Sigmoid colon (tissue), 7 donors: ENCODE results near the gene JAKMIP3. TPM values are rescaled to one million over a fixed set of nuclear protein-coding genes. Genes with fewer than 3 reads are reported as not detected.

Source experiments
- DNase-seq: peaks from one replicate; pipeline ENCODE4 v3.0.0-alpha.2; 2019
- H3K27ac ChIP-seq, 4 donors: fragments of 200-600 bp; sonication (generic); one replicate each; pipeline ENCODE4 v1.5.1; 2016 to 2019; ENCODE audit warnings: mild to moderate bottlenecking in 1 of 4
- H3K27me3 ChIP-seq, 3 donors: fragments of 200-600 bp; sonication (generic); one replicate each; pipeline ENCODE4 v1.5.1; 2019; ENCODE audit warnings: mild to moderate bottlenecking in 1 of 3
- H3K36me3 ChIP-seq, 4 donors: fragments of 200-600 bp; sonication (generic); one replicate each; pipeline ENCODE4 v1.5.1; 2016 to 2019
- H3K4me1 ChIP-seq, 4 donors: fragments of 200-600 bp; sonication (generic); one replicate each; pipeline ENCODE4 v1.5.1; 2017 to 2019
- H3K4me3 ChIP-seq, 4 donors: fragments of 200-600 bp; sonication (generic); one replicate each; pipeline ENCODE4 v1.5.1; 2017 to 2019; ENCODE audit warnings: mild to moderate bottlenecking in 2 of 4, moderate library complexity in 1 of 4
- H3K9me3 ChIP-seq, 4 donors: fragments of 200-600 bp in 3 of 4; sonication (generic) in 3 of 4; one replicate each; pipeline versions ENCODE4 v1.5.1 to v1.6.1; 2013 to 2019
- EP300 ChIP-seq, 4 donors: sonication (generic); formaldehyde crosslinking; IDR thresholded peaks; one replicate each; pipeline ENCODE4 v1.6.1; 2017; ENCODE audit warnings: antibody characterized with exemption in 4 of 4
- POLR2A ChIP-seq, 2 donors: fragments of 450-650 bp; IDR thresholded peaks; one replicate each; pipeline ENCODE4 v1.6.1; 2016; ENCODE audit warnings: antibody characterized with exemption in 2 of 2, mild to moderate bottlenecking in 2 of 2, moderate library complexity in 2 of 2
- POLR2AphosphoS5 ChIP-seq, 4 donors: sonication (generic); formaldehyde crosslinking; IDR thresholded peaks; one replicate each; pipeline ENCODE4 v1.6.1; 2017; ENCODE audit warnings: antibody characterized with exemption in 4 of 4
- whole genome bisulfite sequencing, 2 donors: extraction: QIAGEN DNeasy Blood & Tissue Kit; methylation state at CpG; one replicate each; pipeline ENCODE4 v1.1.7; 2013; 5-methylcytosine and 5-hydroxymethylcytosine counted together
- intact Hi-C: fragments of 100-400 bp; cut with DNase I; formaldehyde crosslinking; loops from one replicate; pipeline ENCODE4 v1.15.1; 2023
- polyA plus RNA-seq, 3 donors: library from polyadenylated mRNA; stranded (reverse); fragments of 200-250 nt; gene quantifications; one replicate each; pipeline ENCODE4 v1.2.3, GENCODE V29; 2013
- total RNA-seq, 4 donors: library from RNA; depleted of rRNA; stranded (reverse); fragments of >200 nt; gene quantifications; one replicate each; pipeline ENCODE4 v1.1.0, GENCODE V29; 2016
- TF ChIP-seq, protein P1 (sequence below), 4 experiments: fragments of 450-650 bp in 3 of 4; fragments of 200-600 bp in 1 of 4; IDR thresholded peaks; one replicate each; pipeline ENCODE4 v1.5.1; 2016 to 2019; ENCODE audit warnings: antibody characterized with exemption in 4 of 4, mild to moderate bottlenecking in 3 of 4, moderate library complexity in 2 of 4
- donor health status: healthy with polysubstance abuse.
- donor health status: Bipolar disorder and iron deficiency.
- donor health status: healthy.

The JAKMIP3 gene
- total and polyA plus RNA-seq, 7 donors: 0.22 to 3.0 (median 0.71) TPM; not detected in 2

DNA sequence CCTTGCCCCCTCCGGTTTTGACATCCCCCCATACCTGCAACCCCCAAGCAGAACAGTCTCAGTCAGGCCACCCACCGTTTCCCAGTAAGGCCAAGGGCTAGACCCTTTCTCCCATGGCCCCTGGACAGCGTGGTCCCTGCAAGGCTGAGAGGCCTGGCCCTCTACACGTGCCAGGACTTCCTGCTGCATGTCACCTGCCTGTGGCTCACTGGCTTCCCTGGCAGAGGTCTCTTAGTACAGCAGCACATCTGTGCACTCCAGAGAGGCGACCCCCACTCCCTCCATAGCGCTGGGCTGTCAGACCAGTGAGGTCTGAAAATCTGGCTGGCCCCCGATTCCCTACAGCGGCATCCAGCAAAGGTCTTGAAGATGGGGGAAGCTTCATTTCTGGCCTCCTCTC is 26.4 kb upstream of the JAKMIP3 start:
- 67 to 78% methylated on average over 8 of the region's 8 CpGs for WGBS, 2 donors
- H3K27me3 ChIP-seq: peaks cover 0 to 38% (median 15%) of the 10 kb centered on the region in 3 donors
- intact Hi-C loops: no loop called here
- no peak for DNase-seq
- H3K27ac ChIP-seq: no peak overlapping the region
- H3K9me3 ChIP-seq: no peaks in the 10 kb centered on the region
- TF ChIP-seq, protein P1, sequence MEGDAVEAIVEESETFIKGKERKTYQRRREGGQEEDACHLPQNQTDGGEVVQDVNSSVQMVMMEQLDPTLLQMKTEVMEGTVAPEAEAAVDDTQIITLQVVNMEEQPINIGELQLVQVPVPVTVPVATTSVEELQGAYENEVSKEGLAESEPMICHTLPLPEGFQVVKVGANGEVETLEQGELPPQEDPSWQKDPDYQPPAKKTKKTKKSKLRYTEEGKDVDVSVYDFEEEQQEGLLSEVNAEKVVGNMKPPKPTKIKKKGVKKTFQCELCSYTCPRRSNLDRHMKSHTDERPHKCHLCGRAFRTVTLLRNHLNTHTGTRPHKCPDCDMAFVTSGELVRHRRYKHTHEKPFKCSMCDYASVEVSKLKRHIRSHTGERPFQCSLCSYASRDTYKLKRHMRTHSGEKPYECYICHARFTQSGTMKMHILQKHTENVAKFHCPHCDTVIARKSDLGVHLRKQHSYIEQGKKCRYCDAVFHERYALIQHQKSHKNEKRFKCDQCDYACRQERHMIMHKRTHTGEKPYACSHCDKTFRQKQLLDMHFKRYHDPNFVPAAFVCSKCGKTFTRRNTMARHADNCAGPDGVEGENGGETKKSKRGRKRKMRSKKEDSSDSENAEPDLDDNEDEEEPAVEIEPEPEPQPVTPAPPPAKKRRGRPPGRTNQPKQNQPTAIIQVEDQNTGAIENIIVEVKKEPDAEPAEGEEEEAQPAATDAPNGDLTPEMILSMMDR (IDR thresholded peaks at IDR 0.05): no peak
- TF ChIP-seq POLR2A (IDR thresholded peaks at IDR 0.05): no peak
- no peak for TF ChIP-seq POLR2AphosphoS5 (IDR thresholded peaks at IDR 0.05)
- TF ChIP-seq EP300 (IDR thresholded peaks at IDR 0.05): no peak
- no peaks in the 10 kb centered on the region for H3K36me3 ChIP-seq
- H3K4me3 ChIP-seq: no peak overlapping the region
- peaks cover 0 to 22% (median 14%) of the 10 kb centered on the region in 4 donors for H3K4me1 ChIP-seq

DNA sequence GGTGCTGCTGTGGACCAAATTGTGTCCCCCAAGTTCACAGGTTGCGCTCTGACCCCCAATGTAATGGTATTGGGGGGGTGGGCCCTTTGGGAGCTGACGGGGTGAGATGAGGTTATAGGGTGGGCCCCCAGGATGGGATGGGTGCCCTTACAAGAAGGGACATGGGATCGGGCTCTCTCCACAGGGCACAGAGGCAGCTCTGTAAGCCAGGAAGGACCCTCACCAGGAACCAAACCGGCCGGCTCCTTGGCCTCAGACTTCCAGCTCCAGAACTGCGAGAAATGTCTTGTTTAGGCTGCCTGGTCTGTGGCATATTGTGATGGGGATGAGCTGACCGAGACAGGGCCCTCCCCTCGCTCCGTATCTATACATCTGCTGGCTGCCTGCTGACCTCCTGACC is 25.7 kb upstream of the JAKMIP3 start:
- H3K27me3 ChIP-seq: peaks cover 0 to 36% (median 15%) of the 10 kb centered on the region in 3 donors
- no peaks in the 10 kb centered on the region for H3K9me3 ChIP-seq
- TF ChIP-seq POLR2A (IDR thresholded peaks at IDR 0.05) (no peak), EP300 (IDR thresholded peaks at IDR 0.05) (no peak), POLR2AphosphoS5 (IDR thresholded peaks at IDR 0.05) (no peak)
- TF ChIP-seq, protein P1 (IDR thresholded peaks at IDR 0.05): no peak
- peaks cover 0 to 22% (median 14%) of the 10 kb centered on the region in 4 donors for H3K4me1 ChIP-seq
- H3K36me3 ChIP-seq: no peaks in the 10 kb centered on the region
- H3K27ac ChIP-seq: no peak overlapping the region
- 73 to 76% methylated on average over 9 of the region's 9 CpGs for WGBS, 2 donors
- DNase-seq: no peak
- intact Hi-C loops: loop anchor here (2.0 kb wide), 1 partner anchor 25 kb away; the partner anchor contains the start of gene JAKMIP3
- no peak overlapping the region for H3K4me3 ChIP-seq

DNA sequence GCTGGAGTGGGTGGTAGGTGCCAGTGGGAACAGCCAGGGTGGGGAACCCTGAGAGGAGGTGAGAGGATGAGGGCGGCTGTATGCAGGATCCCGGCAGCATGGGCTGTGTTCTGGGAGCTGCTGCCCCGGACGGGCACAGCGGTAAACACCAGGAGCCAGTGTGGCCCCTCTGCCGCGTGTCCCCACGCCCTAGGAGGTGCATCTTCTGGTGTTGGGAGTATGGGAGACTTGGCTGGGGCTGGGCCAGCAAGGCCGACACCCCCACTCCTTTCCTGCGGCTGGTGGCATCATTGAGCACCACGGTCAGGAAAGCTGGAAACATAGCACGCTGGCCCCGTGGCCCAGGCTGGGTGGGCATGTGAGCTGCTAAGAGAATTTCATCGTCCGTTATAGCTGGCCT is 24.4 kb upstream of the JAKMIP3 start:
- no peak overlapping the region for H3K27ac ChIP-seq
- no peaks in the 10 kb centered on the region for H3K36me3 ChIP-seq
- peaks cover 0 to 12% (median 8%) of the 10 kb centered on the region in 4 donors for H3K4me1 ChIP-seq
- 86 to 87% methylated on average over 15 of the region's 15 CpGs for WGBS, 2 donors
- no peak overlapping the region for H3K4me3 ChIP-seq
- intact Hi-C loops: loop anchor here (2.0 kb wide), 1 partner anchor 23 kb away; the partner anchor contains the start of gene JAKMIP3
- H3K9me3 ChIP-seq: no peaks in the 10 kb centered on the region
- no peak for DNase-seq
- peaks cover 0 to 26% (median 15%) of the 10 kb centered on the region in 3 donors for H3K27me3 ChIP-seq
- TF ChIP-seq POLR2AphosphoS5 (IDR thresholded peaks at IDR 0.05): no peak
- TF ChIP-seq, protein P1 (IDR thresholded peaks at IDR 0.05): no peak
- TF ChIP-seq POLR2A (IDR thresholded peaks at IDR 0.05): no peak
- TF ChIP-seq EP300 (IDR thresholded peaks at IDR 0.05): no peak

DNA sequence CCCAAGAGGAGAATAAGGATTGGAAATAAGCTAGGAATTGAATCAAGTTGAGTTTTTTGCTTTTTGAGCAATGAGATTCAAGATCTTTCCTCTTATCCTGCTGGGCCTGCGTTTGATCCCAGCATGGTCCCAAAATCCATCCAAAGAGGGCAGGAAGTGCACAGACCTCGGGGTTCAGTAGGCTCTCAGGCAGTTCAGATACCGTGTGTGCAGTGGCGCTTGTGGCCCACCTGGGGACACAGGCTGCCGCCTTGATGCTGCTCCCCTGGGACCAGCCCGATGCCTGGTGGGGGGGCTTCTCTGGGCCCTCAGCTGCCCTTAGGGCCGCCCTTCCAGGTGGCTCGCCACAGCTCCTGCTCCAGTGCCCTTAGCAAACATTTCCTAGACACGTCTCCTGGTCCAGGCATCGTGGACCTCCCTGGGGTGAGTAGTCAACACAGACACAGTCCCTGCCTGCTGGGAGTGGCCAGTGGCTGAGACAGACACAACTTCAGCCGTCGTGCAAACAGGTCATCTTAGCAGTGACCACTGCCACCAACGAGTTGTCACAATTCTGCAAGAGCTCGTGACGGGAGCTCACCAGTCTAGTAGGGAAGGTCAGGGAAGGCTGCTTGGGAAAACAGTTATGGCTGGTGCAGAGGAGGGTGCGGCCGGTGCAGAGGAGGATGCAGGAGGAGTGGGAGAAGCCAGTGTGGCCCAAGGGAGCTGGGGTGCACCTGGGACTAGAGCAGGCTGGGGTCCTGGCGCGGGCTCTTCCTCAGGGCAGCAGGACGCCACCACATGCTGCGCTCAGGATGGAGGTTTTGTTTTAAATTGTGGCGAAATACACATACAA is 21.7 kb upstream of the JAKMIP3 start:
- no peak overlapping the region for H3K27ac ChIP-seq
- no peak overlapping the region for H3K4me3 ChIP-seq
- no peak for DNase-seq
- no peaks in the 10 kb centered on the region for H3K4me1 ChIP-seq
- intact Hi-C loops: no loop called here
- no peaks in the 10 kb centered on the region for H3K9me3 ChIP-seq
- peaks cover 0 to 14% (median 3%) of the 10 kb centered on the region in 3 donors for H3K27me3 ChIP-seq
- TF ChIP-seq, protein P1 (IDR thresholded peaks at IDR 0.05): no peak
- no peak for TF ChIP-seq POLR2A (IDR thresholded peaks at IDR 0.05)
- no peak for TF ChIP-seq POLR2AphosphoS5 (IDR thresholded peaks at IDR 0.05)
- no peak for TF ChIP-seq EP300 (IDR thresholded peaks at IDR 0.05)
- no peaks in the 10 kb centered on the region for H3K36me3 ChIP-seq
- WGBS, 2 donors: 58 to 59% methylated on average over 22 of the region's 22 CpGs
